Non-pigmented ciliary epithelial cell (primary cell): ENCODE measurements around the gene RASIP1.
"Not testable (repeated sequence)": the region's sequence is repeated elsewhere in the genome, so short reads cannot be mapped to it uniquely, and the experiment has no call there.

ENCODE experiments used
- DNase-seq: peaks from one replicate; pipeline ENCODE4 v3.0.0-alpha.2; 2010; ENCODE audit warnings: low read depth

The RASIP1 gene

DNA sequence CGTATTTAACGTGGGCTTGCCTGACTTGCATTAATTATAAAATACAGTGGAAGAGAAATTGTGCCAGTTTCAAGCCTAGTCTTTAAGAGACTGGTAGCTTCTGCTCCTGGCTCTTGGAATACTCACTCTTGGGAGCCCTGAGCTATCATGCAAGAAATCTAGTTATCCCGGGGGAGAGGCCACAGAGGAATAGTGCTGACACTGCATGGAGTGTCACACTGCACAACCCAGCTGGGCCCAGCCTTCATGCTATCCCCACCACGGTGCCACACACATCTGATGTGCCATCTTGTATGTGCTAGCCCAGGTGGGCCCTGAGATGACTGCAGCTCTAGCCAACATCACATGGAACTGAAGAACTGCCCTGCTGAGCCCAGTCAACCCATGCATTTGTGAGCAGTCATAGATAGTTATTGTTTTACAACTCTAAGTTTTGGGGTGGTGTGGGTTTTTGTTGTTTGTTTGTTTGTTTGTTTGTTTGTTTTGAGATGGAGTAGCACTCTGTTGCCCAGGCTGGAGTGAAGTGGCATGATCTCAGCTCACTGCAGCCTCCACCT, 29.2 kb downstream of the RASIP1 start:
- no peak for DNase-seq

DNA sequence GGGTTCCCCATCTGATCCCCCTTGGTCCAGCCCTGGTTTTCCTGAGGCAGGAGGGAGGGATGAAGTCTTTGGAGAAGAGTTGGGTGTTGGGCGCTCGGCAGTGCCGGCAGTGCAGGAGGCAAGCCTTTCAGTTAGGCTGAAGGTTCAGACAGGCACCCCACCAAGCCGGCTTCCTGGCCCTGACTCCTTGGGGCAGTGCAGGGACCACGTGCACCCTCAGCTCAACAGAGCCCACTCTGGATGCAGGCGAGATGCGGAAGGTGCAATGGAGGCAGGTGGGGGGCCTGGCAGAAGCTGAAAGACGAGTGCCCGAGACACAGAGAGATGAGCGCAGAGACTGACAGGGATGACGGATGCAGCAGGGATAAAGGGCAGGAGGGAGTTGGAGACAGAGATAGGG, 31.9 kb downstream of the RASIP1 start:
- no peak for DNase-seq

DNA sequence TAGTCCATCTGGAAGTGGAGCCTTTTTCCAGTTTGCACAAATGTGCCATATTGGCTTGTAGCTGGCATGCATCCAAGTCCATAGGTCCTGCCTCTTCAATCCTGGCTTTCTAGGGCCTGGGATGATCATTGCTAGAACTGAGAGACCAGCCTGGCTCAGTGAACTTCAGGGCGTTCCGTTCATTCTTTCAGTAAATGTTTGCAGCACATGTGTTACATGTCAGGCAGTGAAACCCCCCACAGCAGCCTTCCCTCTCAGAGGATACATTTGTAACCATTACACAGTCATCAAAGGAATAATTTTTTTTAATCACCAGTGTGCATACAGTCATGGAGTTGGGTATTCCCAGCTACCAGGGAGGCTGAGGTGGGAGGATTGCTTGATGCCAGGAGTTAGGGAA, 35.0 kb downstream of the RASIP1 start:
- DNase-seq = no peak

- DNase-seq = no peak
These were observed 37.1 kb downstream of the RASIP1 start for GRCh38 chr19:48703316-48703715.

GRCh38 chr19:48702701-48703100, 37.7 kb downstream of the RASIP1 start:
- DNase-seq = no peak

DNA sequence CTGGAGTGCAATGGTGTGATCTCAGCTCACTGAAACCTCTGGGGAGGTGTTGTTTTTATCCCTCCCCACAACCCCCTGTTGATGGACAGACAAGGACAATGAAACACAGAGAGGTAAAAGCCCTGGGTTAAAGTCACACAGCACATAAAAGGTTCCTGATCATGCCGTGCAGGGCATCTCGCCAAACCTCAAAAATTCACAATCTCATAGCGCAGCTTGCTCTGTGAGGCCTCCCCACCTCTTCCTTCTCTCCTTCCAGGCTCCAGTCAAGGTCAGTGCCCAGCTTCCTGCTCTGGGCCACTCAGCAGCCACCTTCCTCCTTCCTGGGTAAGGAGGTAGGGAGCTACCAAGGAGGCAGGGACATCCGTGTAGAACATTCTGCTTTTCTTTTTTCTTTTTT, 42.4 kb downstream of the RASIP1 start:
- DNase-seq = no peak

DNA sequence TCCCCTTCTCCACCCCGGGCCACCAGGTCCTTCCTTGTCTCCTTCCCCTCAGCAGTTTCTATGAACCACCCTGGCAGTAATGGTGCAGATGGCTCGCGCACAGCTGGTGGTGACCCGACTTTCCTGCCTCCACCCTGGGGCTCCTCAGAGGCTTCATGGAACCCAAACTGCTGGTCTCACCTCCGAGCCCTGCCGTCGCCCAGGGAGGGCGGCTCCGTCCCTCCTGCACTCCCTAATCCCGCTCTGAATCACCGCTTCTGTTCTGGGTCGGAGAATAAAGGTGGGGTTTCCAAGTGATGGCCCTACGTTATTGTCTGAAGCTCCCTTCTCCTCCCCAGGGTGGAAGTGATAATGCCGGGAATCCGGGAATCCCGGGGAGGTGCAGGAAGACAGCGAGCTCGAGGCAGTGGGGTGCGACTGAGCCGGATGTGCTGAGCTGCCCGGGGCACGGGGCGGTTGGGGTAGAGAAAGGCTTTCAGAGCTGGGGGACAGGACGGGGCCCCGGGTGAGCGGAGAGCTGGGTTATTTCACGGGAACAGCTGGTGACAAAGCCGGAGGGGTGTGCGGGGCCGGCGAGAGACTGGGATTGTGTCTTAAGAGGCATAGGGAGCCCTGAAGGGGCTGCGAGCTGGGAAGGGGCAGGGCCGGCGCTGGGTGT, 43.9 kb downstream of the RASIP1 start:
- no peak for DNase-seq

DNA sequence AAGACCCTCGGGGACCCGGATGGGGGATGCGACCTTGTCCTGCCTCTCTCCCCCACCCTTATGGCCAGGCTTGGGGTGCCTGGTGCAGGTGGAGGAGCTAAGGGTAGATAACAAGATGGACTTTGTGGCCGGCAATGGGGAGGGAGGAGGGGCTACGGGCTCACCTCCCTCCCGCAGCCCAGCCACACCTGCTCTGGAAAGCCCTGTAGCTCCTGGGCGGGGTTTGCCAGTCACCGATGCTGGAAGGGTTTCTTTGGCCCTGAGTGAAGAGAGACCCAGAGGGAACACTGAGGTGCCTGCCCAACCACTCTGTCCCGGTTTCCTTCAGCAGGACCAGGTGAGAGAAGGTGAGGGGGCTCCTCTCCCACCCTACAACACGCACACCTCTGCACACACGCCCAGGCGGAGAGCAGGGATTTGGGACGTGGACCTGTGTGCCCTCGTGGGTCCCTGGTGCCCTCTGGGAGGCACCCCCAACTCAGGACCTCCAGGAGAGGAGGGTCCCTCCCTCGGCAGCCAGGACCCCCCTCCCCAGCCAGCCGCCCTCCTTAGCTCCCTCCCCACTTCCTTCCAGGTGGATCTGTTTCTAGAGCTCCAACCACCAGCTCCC, 44.6 kb downstream of the RASIP1 start, which contains the start of gene FUT2:
Gene FUT2, plus strand, starts transcription at position 229 of the 610 bp plus-strand sequence. CDS start 6,986 bp downstream, outside the sequence.
- DNase-seq = no peak

DNA sequence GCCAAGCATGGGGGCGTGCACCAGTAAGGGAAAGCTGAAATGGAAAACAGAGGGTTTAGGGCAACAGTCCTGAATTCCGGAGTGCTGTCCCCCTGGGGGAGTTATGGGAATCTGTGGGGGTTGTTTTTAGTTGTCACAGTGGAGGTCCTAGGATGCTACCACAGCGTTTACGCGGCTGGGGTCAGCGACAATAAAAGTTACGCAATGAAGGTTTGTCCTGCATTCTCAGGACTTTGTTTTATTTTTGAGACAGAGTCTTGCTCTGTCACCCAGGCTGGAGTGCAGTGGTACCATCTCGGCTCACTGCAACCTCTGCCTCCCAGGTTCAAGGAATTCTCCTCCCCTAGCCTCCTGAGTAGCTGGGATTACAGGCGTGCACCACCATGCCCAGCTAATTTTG, 46.8 kb downstream of the RASIP1 start:
- DNase-seq = not testable (repeated sequence)

DNA sequence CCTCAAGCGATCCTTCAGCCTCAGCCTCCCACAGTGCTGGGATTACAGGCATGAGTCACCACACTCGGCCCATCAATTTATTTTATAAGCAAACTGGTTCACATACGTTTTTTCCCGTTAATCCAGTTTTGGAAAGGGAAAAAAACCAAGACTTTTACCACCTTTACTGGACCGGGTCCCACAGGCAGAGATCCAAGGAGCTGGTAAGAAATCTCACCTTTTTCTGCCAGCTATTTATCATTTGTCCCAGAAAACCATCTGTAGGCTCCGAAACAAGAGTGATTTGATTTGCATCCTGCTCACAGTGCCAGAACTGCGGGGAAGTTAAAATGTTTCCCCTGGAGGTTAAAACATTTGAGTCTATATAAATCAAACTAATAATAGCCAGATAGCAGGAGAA, 51.0 kb downstream of the RASIP1 start:
- DNase-seq = no peak

DNA sequence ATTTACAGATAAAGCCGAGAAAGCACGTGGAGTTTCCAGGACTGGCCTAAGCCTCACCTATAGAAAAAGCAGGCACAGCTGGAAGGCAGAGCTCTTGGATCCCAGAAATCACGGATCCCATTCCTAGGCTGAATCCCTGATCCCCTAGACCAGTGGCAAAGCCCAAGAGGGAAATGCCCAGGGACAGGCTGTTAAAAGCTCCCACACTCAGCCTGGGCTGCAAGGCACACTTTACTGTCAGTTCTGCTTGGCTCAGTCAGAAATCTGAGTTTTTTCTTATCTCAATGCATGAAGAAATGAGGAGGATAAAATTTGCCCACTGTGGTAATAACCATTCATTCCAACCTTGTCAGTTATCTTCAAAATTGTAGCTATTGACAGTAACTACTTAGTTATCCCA, 52.6 kb downstream of the RASIP1 start:
- no peak for DNase-seq

DNA sequence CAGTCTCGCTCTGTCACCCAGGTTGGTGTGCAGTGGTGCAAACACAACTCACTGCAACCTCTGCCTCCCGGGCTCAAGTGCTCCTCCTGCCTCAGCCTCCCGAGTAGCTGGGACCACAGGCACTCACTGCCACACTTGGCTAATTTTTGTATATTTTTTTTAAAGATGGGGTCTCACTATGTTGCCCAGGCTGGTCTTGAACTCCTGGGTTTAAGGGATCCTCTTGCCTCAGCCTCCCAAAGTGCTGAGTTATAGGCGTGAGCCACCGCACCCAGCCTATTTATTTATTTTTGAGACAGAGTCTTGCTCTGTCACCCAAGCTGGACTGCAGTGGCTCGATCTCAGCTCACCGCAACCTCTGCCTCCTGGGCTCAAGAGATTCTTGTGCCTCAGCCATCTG, 53.8 kb downstream of the RASIP1 start:
- DNase-seq = not testable (repeated sequence)

- no peak for DNase-seq
These were observed 54.3 kb downstream of the RASIP1 start for GRCh38 chr19:48686088-48686487.

- no peak for DNase-seq
These were observed 54.8 kb downstream of the RASIP1 start for GRCh38 chr19:48685583-48685982.

- no peak for DNase-seq
These were observed 57.1 kb downstream of the RASIP1 start for GRCh38 chr19:48683349-48683748.

- DNase-seq = peak; percentile 84
These were observed 59.3 kb downstream of the RASIP1 start for GRCh38 chr19:48681127-48681470.

DNA sequence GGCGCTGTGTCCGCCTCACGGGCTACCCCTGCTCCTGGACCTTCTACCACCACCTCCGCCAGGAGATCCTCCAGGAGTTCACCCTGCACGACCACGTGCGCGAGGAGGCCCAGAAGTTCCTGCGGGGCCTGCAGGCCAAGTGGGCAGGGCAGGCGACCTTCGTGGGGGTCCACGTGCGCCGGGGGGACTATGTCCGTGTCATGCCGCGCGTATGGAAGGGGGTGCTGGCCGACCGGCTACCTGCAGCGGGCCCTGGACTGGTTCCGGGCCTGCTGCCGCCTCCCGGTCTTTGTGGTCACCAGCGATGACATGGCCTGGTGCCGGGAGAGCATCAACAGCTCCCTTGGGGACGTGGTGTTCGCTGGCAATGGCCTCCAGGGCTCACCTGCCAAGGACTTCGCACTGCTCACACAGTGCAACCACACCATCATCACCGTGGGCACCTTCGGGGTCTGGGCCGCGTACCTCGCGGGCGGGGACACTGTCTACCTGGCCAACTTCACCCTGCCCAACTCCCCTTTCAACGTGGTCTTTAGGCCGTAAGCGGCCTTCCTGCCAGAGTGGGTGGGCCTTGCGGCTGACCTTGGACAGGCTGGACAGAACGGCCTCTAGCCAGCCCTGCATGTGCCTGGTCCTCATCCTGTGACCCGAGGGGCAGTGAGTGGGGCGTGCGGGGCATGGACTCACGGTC, 59.8 kb downstream of the RASIP1 start:
- no peak for DNase-seq

DNA sequence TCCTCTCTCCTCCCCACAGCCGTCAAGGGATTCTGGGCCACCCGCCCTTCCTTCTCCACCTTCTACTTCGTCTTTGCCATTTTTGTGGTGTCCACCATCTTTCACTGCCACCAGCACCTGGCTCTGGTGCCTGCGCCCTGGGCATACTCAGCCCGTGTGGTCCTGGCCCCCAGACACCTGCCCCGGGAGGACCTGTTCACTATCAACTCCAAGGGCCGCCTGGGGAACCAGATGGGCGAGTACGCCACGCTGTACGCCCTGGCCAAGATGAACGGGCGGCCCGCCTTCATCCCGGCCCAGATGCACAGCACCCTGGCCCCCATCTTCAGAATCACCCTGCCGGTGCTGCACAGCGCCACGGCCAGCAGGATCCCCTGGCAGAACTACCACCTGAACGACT, 60.4 kb downstream of the RASIP1 start:
- DNase-seq = not testable (repeated sequence)

DNA sequence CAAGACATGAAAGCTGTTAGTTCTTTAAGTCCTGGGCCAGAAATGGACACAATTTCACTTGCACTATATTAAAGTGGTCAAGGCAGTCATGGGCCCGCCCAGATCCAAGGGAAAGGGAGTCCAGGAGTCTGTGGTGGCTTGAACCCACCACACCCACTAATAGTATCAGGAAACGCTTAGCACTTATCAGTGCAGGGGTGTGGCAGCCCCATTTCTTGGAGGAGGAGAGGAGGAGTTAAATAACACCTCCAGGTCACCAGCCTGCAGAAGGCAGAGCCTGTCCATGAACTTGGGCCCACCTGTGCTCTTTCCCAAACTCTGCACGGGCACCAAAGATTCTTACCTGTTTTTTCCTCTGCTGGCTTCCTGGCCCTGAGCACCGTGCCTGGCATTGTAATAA, 62.2 kb downstream of the RASIP1 start:
- DNase-seq = no peak

GRCh38 chr19:48676887-48677286, 63.5 kb downstream of the RASIP1 start:
- DNase-seq = no peak

DNA sequence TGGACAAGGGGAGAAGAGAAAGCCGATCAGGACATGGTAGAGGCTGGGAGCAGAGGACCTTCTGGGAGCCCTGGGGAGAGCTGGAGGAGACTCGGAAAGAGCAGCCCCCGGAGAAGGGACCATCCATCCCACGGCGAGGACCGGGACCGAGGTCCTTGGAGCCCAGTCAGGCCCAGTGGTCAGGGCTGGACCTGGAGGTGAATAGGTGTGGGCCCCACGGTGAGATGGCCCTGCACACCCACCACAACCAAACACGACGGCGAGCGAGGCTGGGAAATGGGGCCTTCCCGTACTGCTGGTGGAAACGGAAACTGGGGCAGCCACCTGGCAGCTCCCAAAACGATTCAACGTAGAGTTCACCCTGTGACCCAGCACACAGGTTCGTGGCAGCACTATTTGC, 63.9 kb downstream of the RASIP1 start:
- no peak for DNase-seq

DNA sequence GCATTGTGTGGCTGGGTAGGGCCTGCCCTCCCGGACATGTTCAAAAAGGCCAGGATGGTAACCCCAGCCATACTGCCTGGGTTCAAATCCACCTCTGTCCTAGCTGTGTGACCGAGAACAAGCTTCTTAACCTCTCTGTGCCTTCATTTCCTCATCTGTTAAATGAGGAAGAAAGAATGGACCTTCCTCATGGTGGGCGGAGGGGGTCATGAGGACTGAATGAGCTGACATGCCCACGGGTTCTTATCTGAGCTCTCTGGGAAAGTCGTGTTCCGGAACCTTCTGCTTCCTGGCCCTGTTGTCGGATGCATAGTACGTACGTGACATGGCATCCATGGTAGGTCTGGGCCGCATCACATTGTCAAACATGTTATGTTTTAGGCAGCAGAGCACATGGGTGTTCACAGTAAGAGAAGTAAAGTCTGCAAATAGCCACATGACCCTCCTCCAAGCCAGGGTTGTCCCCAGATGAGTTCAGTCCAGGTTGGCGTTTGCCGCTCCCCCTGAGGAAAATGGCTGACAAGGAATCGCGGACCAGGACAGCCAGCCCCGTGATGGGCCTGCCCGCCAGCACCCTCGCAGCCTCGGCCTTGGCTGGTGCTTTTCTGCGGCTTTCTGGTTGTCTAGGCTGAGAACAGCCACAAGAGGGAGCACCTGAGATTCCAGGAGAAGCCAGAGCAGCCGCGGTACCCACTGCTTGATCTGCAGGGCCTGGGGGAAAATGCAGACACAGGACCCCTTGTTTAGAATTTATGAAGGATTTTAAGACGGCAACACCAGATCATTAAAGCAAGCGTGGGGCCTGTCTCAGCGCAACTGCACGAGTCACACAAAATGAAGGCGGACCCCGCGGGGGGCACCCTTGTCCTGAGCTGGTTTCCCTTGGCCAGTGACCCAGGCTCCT, 65.2 kb downstream of the RASIP1 start:
- no peak for DNase-seq
